GM23338 (cell line): ENCODE data around the gene ANO4. TPM values are rescaled to one million over a fixed set of nuclear protein-coding genes. Genes with fewer than 3 reads are reported as not detected.

Experiments used
- ATAC-seq: fragments of 200-7000 bp; cut with Tn5 transposase; 3 replicates; pipeline ENCODE4 v1.9.1; 2020
- DNase-seq: peaks from one replicate; pipeline ENCODE4 v3.0.0-alpha.2; 2015; ENCODE audit warnings: low spot score
- H2AFZ ChIP-seq: fragments of 200-600 bp; sonication (generic); 2 replicates; pipeline ENCODE4 v1.8.0; 2016; ENCODE audit warnings: antibody characterized with exemption, mild to moderate bottlenecking, moderate library complexity
- H3F3A ChIP-seq: fragments of 200-600 bp; sonication (generic); replicated peaks from 2 replicates; pipeline ENCODE4 v1.8.0; 2017; ENCODE audit warnings: antibody characterized with exemption, mixed run types, low read depth
- H3K27ac ChIP-seq: fragments of 200-600 bp; sonication (generic); 2 replicates; pipeline ENCODE4 v1.6.1; 2016; ENCODE audit warnings: low read depth
- H3K27me3 ChIP-seq: fragments of 200-600 bp; sonication (generic); 2 replicates; pipeline ENCODE4 v1.8.0; 2016; ENCODE audit warnings: mild to moderate bottlenecking, mixed run types, moderate library complexity; ENCODE audit not compliant: insufficient read depth
- H3K36me3 ChIP-seq: fragments of 200-600 bp; sonication (generic); 2 replicates; pipeline ENCODE4 v1.8.0; 2016; ENCODE audit warnings: mild to moderate bottlenecking; ENCODE audit not compliant: insufficient read depth
- H3K4me1 ChIP-seq: fragments of 200-600 bp; sonication (generic); 2 replicates; pipeline ENCODE4 v1.8.0; 2016; ENCODE audit warnings: mild to moderate bottlenecking, moderate library complexity; ENCODE audit not compliant: insufficient read depth
- H3K4me2 ChIP-seq: fragments of 200-600 bp; sonication (generic); 2 replicates; pipeline ENCODE4 v1.7.1; 2017; ENCODE audit warnings: mixed run types
- H3K4me3 ChIP-seq: fragments of 200-600 bp; sonication (generic); 2 replicates; pipeline ENCODE4 v1.6.1; 2016; ENCODE audit warnings: mixed run types
- H3K79me2 ChIP-seq: fragments of 200-600 bp; sonication (generic); replicated peaks from 2 replicates; pipeline ENCODE4 v1.8.0; 2017; ENCODE audit warnings: mild to moderate bottlenecking; ENCODE audit not compliant: insufficient read depth
- H3K9me2 ChIP-seq: fragments of 200-600 bp; sonication (generic); 2 replicates; pipeline ENCODE4 v1.8.0; 2017; ENCODE audit not compliant: insufficient read depth
- H4K20me1 ChIP-seq: fragments of 200-600 bp; sonication (generic); replicated peaks from 2 replicates; pipeline ENCODE4 v1.8.0; 2017; ENCODE audit warnings: mild to moderate bottlenecking; ENCODE audit not compliant: insufficient read depth
- H3K27ac Mint-ChIP-seq: 2 replicates; pipeline ENCODE4 v1.8.0; 2020; ENCODE audit warnings: inconsistent platforms, mild to moderate bottlenecking, moderate library complexity, mixed read lengths
- H3K27me3 Mint-ChIP-seq: 3 replicates; pipeline ENCODE4 v1.8.0; 2022; ENCODE audit warnings: low read depth, mild to moderate bottlenecking, moderate library complexity, mixed read lengths, inconsistent platforms; ENCODE audit not compliant: insufficient read depth, poor library complexity
- H3K36me3 Mint-ChIP-seq: 3 replicates; pipeline ENCODE4 v1.8.0; 2021; ENCODE audit warnings: low read depth, mild to moderate bottlenecking, inconsistent platforms, moderate library complexity, mixed read lengths
- H3K4me1 Mint-ChIP-seq: 3 replicates; pipeline ENCODE4 v1.8.0; 2020; ENCODE audit warnings: mild to moderate bottlenecking, inconsistent platforms, mixed read lengths
- H3K4me3 Mint-ChIP-seq: 3 replicates; pipeline ENCODE4 v1.8.0; 2021; ENCODE audit warnings: moderate library complexity, mild to moderate bottlenecking, inconsistent platforms, mixed read lengths
- H3K9me3 Mint-ChIP-seq: 3 replicates; pipeline ENCODE4 v1.8.0; 2020; ENCODE audit warnings: moderate library complexity, mild to moderate bottlenecking, inconsistent platforms, mixed read lengths
- CREB1 ChIP-seq: fragments of 250-450 bp; sonication (Bioruptor Pico); IDR thresholded peaks from 2 replicates; pipeline ENCODE4 v1.5.0; 2020; ENCODE audit warnings: low read depth, mild to moderate bottlenecking, moderate library complexity
- CTCF ChIP-seq, 2 experiments: fragments of 200-600 bp in 1 of 2; sonication (generic) in 1 of 2; conservative IDR thresholded peaks; 2 replicates each; pipeline versions ENCODE4 v1.5.1 to v1.6.1; 2016 to 2017; ENCODE audit warnings: antibody characterized with exemption in 2 of 2, low read depth in 2 of 2, mild to moderate bottlenecking in 2 of 2, moderate library complexity in 1 of 2
- ETS1 ChIP-seq: IDR thresholded peaks from 2 replicates; pipeline ENCODE4 v1.6.1; 2016; ENCODE audit warnings: antibody characterized with exemption
- EZH2phosphoT487 ChIP-seq: fragments of 200-600 bp; sonication (generic); IDR thresholded peaks from one replicate; pipeline ENCODE4 v1.8.1; 2018; ENCODE audit warnings: antibody characterized with exemption; ENCODE audit not compliant: unreplicated experiment
- JUNB ChIP-seq: IDR thresholded peaks from one replicate; pipeline ENCODE4 v1.6.1; 2016; ENCODE audit warnings: antibody characterized with exemption; ENCODE audit not compliant: unreplicated experiment
- POLR2AphosphoS5 ChIP-seq: IDR thresholded peaks from 2 replicates; pipeline ENCODE4 v1.6.1; 2016; ENCODE audit warnings: antibody characterized with exemption, low read depth
- REST ChIP-seq: IDR thresholded peaks from one replicate; pipeline ENCODE4 v1.6.1; 2018; ENCODE audit warnings: antibody characterized with exemption; ENCODE audit not compliant: unreplicated experiment
- STAT1 ChIP-seq: IDR thresholded peaks from one replicate; pipeline ENCODE4 v1.6.1; 2016; ENCODE audit warnings: antibody characterized with exemption; ENCODE audit not compliant: unreplicated experiment
- ZNF331 ChIP-seq: fragments of 250-450 bp; sonication (Bioruptor Pico); IDR thresholded peaks from 2 replicates; pipeline ENCODE4 v1.5.0; 2020; ENCODE audit warnings: low read depth, mild to moderate bottlenecking, moderate library complexity
- ZNF462 ChIP-seq: fragments of 250-450 bp; sonication (Bioruptor Pico); IDR thresholded peaks from 2 replicates; pipeline ENCODE4 v1.5.0; 2020; ENCODE audit warnings: mild to moderate bottlenecking, moderate library complexity
- polyA plus RNA-seq: library from polyadenylated mRNA; unstranded; fragments of >200 nt; fragmentation: Nextera tagmentation; extraction: Ambion mirVana; gene quantifications from 2 replicates; pipeline ENCODE4 v1.2.1, GENCODE V29; 2016
- total RNA-seq: library from RNA; depleted of rRNA; stranded (reverse); fragments of >200 nt; shearing (Covaris generic); gene quantifications from 2 replicates; pipeline ENCODE4 v1.2.3, GENCODE V29; 2014

Gene ANO4
- total and polyA plus RNA-seq, 2 experiments from 2014 or later = 1.7 to 8.7 TPM

GRCh38 chr12:100840748-100841147 lies 46.2 kb downstream of the ANO4 start (continued):
- TF ChIP-seq ZNF462 (CRISPR knock-in tag) (no peak), EZH2phosphoT487 (no peak), JUNB (no peak), STAT1 (no peak), ETS1 (no peak), ZNF331 (CRISPR knock-in tag) (no peak), POLR2AphosphoS5 (no peak)

GRCh38 chr12:100842156-100842555 lies 47.6 kb downstream of the ANO4 start:
- no peaks in the 10 kb centered on the region for H3K27me3 Mint-ChIP-seq

More at GRCh38 chr12:100842156-100842555, 47.6 kb downstream of the ANO4 start:
- H3K9me3 Mint-ChIP-seq = no peaks in the 10 kb centered on the region
- Histone ChIP-seq H3K4me3 (no peak overlapping the region), H3F3A (no peaks in the 10 kb centered on the region), H3K9me2 (no peaks in the 10 kb centered on the region), H3K4me2 (no peak overlapping the region), H3K4me1 (no peaks in the 10 kb centered on the region), H2AFZ (no peak overlapping the region), H4K20me1 (no peaks in the 10 kb centered on the region), H3K27me3 (no peaks in the 10 kb centered on the region), H3K27ac (no peak overlapping the region), H3K36me3 (no peaks in the 10 kb centered on the region), H3K79me2 (no peaks in the 10 kb centered on the region)
- no peak for TF ChIP-seq CTCF (conservative IDR thresholded peaks at IDR 0.05; ENCODE audit: low read depth in 2 of 2)
- no peak for TF ChIP-seq STAT1
- no peak for TF ChIP-seq REST
- TF ChIP-seq ZNF331 (CRISPR knock-in tag) = no peak
- TF ChIP-seq CREB1 (CRISPR knock-in tag) = no peak
- H3K27ac Mint-ChIP-seq = no peak overlapping the region
- H3K4me3 Mint-ChIP-seq = no peak overlapping the region
- no peak for ATAC-seq
- H3K36me3 Mint-ChIP-seq = no peaks in the 10 kb centered on the region
- no peaks in the 10 kb centered on the region for H3K4me1 Mint-ChIP-seq
- no peak for DNase-seq
